NK-92 (cell line): ENCODE results near the gene OCIAD2.
"Not testable (repeated sequence)": the region's sequence is repeated elsewhere in the genome, so short reads cannot be mapped to it uniquely, and the experiment has no call there.

Experiments
- DNase-seq: peaks from one replicate; lab custom pipeline; 2025; ENCODE audit not compliant: unreplicated experiment; lab: John Stamatoyannopoulos, UW

OCIAD2 gene

GRCh38 chr4:48906206-48907173, at the start of gene OCIAD2:
Gene OCIAD2 (minus strand): TSS chr4:48906774. CDS start chr4:48904549, 2,225 bp downstream.
- DNase-seq: peak; percentile 21

- no peak for DNase-seq
Measured at GRCh38 chr4:48954314-48954713, 47.7 kb upstream of the OCIAD2 start.

DNA sequence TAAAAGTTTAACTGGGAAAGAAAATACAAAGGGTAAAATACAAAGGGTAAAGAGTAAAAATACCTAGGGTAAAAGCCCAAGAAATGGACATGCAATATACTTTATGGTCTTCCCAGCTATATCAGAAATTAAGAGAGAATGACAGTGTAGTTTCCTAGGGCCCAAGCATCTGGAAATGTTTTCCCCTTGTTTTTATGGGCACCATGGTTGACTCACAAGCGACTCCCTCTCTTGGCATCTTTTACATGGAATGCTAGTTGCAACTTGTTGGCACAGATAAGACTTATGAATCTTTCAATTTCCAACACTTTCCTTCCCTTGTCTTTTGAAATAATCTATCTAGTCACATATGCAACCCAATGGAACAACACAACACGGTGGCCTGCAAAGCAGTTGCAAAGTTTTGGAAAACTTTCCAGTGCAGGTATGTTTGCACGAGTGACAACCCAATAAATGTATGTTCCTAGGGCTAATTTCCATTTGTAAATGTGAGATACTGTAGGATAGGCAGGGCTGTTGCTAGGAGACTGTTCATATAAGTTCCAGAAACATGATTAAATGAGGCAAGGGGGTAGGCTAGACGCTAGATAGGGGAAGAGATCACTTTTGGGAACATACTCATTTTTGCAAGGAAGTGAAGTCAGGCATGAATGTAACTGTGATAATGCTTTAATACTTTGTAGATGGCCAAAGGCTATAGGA, 43.1 kb upstream of the OCIAD2 start:
- no peak for DNase-seq

GRCh38 chr4:48949086-48949485, 42.5 kb upstream of the OCIAD2 start:
- DNase-seq: no peak

DNA sequence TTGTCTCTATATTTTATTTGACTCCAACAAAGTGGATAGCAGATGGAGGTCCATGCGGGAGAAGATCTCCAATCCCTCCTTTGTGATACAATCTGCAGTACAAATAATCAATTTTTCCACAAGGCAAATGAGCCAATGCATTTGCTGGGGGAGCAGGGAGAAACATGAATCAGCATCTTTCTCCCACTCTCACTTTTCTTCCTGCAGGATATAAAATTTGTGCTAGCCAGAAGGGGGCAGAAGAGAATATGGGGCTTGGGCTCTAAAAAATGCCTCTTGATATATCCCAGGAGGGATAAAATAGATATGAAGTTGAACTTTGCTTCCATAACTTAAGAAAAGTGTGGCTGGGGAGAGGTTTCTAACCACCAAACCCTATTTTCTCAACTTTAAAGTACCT, 41.2 kb upstream of the OCIAD2 start:
- no peak for DNase-seq

DNA sequence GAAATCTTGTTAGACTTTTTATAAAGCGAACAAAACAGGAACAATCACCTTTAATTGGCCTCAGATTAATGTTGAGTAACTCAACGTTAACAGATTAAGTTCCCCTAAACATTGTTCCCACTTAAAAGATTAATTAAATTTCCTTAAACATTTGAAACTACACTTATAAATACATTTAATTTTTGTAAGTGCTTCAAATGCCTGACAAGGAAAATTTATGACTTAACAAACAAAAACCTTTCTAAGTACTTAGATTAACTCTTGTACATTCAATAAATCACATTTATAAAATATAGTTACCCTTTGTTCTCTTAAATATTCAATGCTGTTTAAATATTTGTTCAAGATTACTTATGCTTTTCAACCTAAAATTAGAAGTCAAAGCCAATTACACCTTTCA, 39.4 kb upstream of the OCIAD2 start:
- DNase-seq: no peak

DNA sequence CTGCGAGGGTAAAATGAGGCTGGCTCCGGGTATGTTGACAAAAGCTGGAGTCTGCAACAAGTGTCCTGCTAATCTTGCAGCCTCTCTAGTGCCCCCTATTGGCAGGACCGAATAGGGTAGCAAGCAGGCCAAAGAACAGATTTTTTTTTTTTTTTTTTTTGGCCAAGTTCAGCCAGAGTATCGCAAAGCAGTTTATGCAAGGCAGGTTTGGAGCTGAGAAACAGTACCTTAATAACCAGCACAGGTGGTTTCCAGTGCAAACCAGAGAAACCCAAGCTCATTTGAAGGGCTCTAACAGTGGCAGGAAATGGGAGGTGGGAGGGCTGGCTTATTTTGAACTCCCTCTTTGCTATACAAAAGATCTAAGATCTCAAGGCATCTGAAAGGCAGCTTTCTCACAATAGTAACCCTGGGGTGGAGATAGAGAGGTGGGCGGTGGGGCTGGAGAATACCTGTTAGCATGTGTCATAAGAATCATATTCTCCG, 38.2 kb upstream of the OCIAD2 start:
- DNase-seq: no peak

GRCh38 chr4:48944252-48944651, 37.7 kb upstream of the OCIAD2 start:
- DNase-seq: no peak

DNA sequence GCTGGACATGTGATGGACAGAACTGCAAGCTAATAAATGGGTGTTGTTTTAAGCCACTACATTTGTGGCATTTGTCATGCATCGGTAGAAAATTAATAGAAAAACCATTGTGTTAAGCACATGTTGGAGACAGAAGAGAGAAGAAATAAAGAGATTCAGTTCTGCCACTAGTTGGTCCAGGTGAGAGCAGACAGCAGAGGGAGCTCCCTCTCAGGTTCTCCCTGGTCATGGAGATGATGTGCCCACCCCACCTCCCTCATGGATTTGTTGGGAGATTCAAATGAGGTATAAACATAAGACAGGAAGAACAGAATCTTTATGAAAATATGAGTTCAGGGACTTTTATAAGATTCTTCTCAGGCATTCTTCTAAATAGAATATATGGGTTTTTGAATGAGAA, 36.8 kb upstream of the OCIAD2 start:
- DNase-seq: no peak

DNA sequence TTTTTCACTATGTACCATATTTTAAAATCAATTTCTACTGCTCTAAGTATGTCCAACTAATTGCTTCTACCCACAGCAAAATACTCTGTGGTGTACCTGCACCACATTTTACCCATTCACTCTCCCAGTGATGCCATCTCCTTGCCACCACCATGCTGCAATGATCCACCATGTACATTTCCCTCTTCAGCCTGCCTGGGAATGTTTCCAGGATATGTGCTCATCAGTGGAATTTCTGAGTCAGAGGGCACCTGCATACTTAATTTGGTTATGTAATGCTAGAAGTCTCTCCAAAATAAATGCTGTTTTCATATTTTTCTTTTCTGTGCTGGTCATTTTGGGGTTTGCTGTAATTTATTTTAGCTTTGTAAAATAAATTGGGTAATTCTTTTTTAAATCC, 33.2 kb upstream of the OCIAD2 start:
- DNase-seq: no peak

DNA sequence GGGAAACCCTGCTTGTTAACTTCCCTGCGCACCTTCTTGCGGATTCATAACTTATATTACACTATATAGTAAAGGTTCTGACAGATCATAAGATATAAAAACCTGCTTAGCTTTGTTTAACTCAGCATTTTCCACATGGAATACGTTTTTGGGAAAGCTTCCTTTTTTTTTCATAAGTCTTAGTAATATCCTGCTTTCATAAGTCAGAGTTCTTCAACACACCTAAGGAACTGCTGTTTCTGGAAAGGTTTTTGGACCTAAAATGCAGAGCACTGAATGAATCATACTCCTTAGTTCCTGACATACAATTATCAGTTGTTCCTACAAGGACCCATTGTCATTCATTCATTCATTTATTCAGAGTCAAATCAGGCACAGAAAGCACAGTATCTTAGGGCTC, 32.3 kb upstream of the OCIAD2 start:
- no peak for DNase-seq

- no peak for DNase-seq
Measured at GRCh38 chr4:48937033-48937432, 30.5 kb upstream of the OCIAD2 start.

DNA sequence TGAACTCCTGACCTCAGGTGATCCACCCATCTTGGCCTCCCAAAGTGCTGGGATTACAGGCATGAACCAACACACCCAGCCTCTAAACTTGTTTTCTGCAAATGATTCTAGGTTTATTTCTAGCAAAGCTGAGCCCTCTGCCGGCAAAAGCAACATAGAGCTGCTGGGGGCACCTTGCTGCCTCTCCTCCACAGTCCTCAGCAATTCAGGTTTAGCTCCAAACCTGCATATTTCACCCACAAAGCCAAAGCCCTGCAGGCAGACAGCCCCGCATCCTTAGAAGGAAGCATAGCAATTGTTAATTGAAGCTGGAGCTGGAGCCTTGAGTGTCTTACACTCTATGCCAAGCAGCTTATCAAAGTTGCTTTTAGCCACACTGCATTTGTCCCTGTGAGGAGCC, 24.9 kb upstream of the OCIAD2 start:
- no peak for DNase-seq

GRCh38 chr4:48930654-48931053, 24.1 kb upstream of the OCIAD2 start:
- no peak for DNase-seq

DNA sequence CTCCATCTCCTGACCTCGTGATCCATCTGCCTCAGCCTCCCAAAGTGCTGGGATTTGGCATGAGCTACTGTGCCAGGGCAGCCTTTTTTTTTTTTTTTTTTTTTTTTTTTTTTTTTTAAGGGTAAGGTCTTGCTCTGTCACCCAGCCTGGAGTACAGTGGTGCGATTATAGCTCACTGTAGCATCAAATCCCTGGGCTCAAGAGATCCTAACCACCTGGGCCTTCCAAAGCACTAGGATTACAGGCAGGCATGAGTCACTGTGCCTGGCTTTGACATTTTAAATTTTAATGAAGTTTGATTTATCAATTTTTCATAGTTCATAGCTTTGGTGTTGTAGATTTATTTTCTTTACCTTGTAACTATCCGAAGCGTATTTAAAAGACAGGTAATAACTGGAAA, 17.8 kb upstream of the OCIAD2 start:
- DNase-seq: no peak

GRCh38 chr4:48923065-48923464, 16.5 kb upstream of the OCIAD2 start:
- not testable (repeated sequence) for DNase-seq

DNA sequence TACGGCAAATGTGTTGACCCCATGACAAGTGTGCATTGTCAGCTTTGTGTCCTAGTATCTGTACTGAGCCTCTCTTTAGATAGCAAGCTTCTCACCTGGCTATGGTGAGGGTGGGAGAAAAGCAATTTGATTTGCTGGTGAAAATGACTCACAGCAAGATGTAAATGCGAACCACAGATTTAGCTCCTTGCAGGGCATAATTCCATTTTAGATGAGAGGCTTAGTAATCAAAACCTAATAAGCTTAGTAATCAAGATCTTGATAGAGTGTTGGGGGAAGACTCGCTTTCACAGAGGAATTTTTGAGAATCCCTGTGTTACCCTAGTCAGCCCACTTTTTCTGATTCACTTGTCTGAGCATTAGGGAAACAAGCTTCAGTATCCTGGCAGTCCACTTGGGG, 7.7 kb upstream of the OCIAD2 start:
- DNase-seq: no peak

GRCh38 chr4:48913346-48913745, 6.8 kb upstream of the OCIAD2 start:
- no peak for DNase-seq

- no peak for DNase-seq
Measured at GRCh38 chr4:48912349-48912748, 5.8 kb upstream of the OCIAD2 start.

- no peak for DNase-seq
Measured at GRCh38 chr4:48910511-48910910, 3.9 kb upstream of the OCIAD2 start.

- no peak for DNase-seq
Measured at GRCh38 chr4:48909697-48910096, 3.1 kb upstream of the OCIAD2 start.

DNA sequence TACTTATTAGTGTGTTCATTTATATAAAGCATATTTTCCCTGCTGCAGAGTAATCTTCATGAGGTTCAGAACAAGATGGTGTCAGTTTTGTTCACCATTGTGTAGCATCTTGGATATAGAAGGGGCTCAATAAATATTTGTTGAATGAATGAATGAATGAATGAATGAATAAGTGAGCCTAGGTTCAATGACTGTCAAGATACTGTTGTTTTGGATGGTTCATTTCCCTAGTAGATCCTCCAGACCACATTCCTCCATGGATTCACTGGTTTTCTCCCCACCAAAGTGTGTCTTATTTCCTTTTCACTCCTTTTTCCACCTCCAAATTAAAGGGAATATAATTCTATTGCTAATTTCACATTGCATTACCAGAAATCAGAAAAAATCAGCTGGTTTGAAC, 2.1 kb upstream of the OCIAD2 start:
- DNase-seq: no peak
